HepG2 (cell line): ENCODE data around the gene COX14. TPM values are rescaled to one million over a fixed set of nuclear protein-coding genes. Genes with fewer than 3 reads are reported as not detected.

Experiments
- ATAC-seq: fragments of 200-7000 bp; cut with Tn5 transposase; 3 replicates; pipeline ENCODE4 v1.9.1; 2020; ENCODE audit warnings: mild to moderate bottlenecking, moderate library complexity
- BruUV-seq: library from RNA; stranded (reverse); fragments of 400-500 nt; replicated peaks from 2 replicates; lab custom pipeline; 2021; lab: Mats Ljungman, UMichigan
- CTCF ChIA-PET: fragments of 300-600 bp; formaldehyde crosslinking; extraction: SDS; loops from one replicate; lab custom pipeline; 2021; ENCODE audit warnings: low total read pairs, inconsistent platforms, low intra/inter-chr PET ratio; lab: Yijun Ruan, JAX
- POLR2A ChIA-PET: fragments of 350-600 bp; sonication (Branson Sonifier 250); formaldehyde crosslinking; loops from one replicate; lab custom pipeline; 2020; ENCODE audit warnings: antibody characterized with exemption, inconsistent platforms; lab: Yijun Ruan, JAX
- DNase-seq: peaks from one replicate; pipeline ENCODE4 v3.0.0-alpha.2; 2015; ENCODE audit warnings: low spot score
- FAIRE-seq: peaks from 3 replicates; lab custom pipeline; 2011; peaks lifted over from hg19 to GRCh38; lab: Jason Lieb, UNC
- H2AFZ ChIP-seq: one replicate; pipeline ENCODE4 v1.6.1; 2011; ENCODE audit warnings: low read length, inconsistent platforms
- H3K27ac ChIP-seq: fragments of 300-600 bp; 3 replicates; pipeline ENCODE4 v1.8.0; 2011; ENCODE audit warnings: mixed run types, mild to moderate bottlenecking, mixed read lengths, low read length, inconsistent platforms; ENCODE audit not compliant: insufficient read depth; ENCODE audit errors: extremely low read length
- H3K27me3 ChIP-seq, 2 experiments: fragments of 200-600 bp in 1 of 2; 2 replicates in 1 of 2; 3 replicates in 1 of 2; pipeline versions ENCODE4 v1.6.0 to v1.8.0; 2011; ENCODE audit warnings: low read length in 2 of 2, mild to moderate bottlenecking in 2 of 2, moderate library complexity in 2 of 2, inconsistent platforms in 1 of 2; ENCODE audit not compliant: insufficient read depth in 2 of 2, control insufficient read depth in 1 of 2
- H3K36me3 ChIP-seq, 2 experiments: fragments of 200-600 bp in 1 of 2; replicated peaks in 1 of 2; 2 replicates in 1 of 2; 3 replicates in 1 of 2; pipeline versions ENCODE4 v1.5.1 to v1.8.0; 2011; ENCODE audit warnings: low read length in 2 of 2, inconsistent platforms in 1 of 2; ENCODE audit not compliant: insufficient read depth in 2 of 2, control insufficient read depth in 1 of 2
- H3K4me1 ChIP-seq: 2 replicates; pipeline ENCODE4 v1.5.1; 2012; ENCODE audit warnings: low read length, inconsistent platforms; ENCODE audit not compliant: insufficient read depth
- H3K4me2 ChIP-seq: 2 replicates; pipeline ENCODE4 v1.6.0; 2011; ENCODE audit warnings: low read depth, low read length, inconsistent platforms
- H3K4me3 ChIP-seq, 3 experiments: fragments of 200-600 bp in 1 of 3; sonication (generic), shearing (Covaris generic) in 1 of 3; replicated peaks in 1 of 3; 2 replicates each; pipeline ENCODE4 v1.5.1; 2011 to 2016; ENCODE audit warnings: low read length in 3 of 3, inconsistent platforms in 2 of 3, low read depth in 2 of 3, mild to moderate bottlenecking in 2 of 3, control low read depth in 1 of 3, mixed read lengths in 1 of 3; ENCODE audit not compliant: insufficient read depth in 1 of 3
- H3K79me2 ChIP-seq: one replicate; pipeline ENCODE4 v1.6.1; 2011; ENCODE audit warnings: low read length, inconsistent platforms; ENCODE audit not compliant: insufficient read depth
- H3K9ac ChIP-seq: 2 replicates; pipeline ENCODE4 v1.6.0; 2011; ENCODE audit warnings: mild to moderate bottlenecking, low read depth, low read length, inconsistent platforms; ENCODE audit not compliant: insufficient read depth
- H3K9me3 ChIP-seq: 2 replicates; pipeline ENCODE4 v1.5.1; 2012; ENCODE audit warnings: mild to moderate bottlenecking, low read length
- H4K20me1 ChIP-seq: 2 replicates; pipeline ENCODE4 v1.6.0; 2011; ENCODE audit warnings: inconsistent platforms, mild to moderate bottlenecking, low read length, moderate library complexity; ENCODE audit not compliant: insufficient read depth
- ARHGAP35 ChIP-seq: sonication (generic); formaldehyde crosslinking; IDR thresholded peaks from 2 replicates; pipeline ENCODE4 v1.9.0; 2022; ENCODE audit warnings: mild to moderate bottlenecking, inconsistent platforms, moderate library complexity, missing genetic modification reagents, borderline replicate concordance
- ESRRA ChIP-seq: sonication (generic); formaldehyde crosslinking; IDR thresholded peaks from 2 replicates; pipeline ENCODE4 v1.5.1; 2020; ENCODE audit warnings: mild to moderate bottlenecking, low read depth, missing genetic modification reagents
- RAD51 ChIP-seq: fragments of 450-650 bp; IDR thresholded peaks from 2 replicates; pipeline ENCODE4 v1.6.1; 2016; ENCODE audit warnings: borderline replicate concordance
- SMC3 ChIP-seq: IDR thresholded peaks from 2 replicates; pipeline ENCODE4 v1.6.1; 2011; ENCODE audit warnings: low read length, improper control_type of control experiment
- SRF ChIP-seq: IDR thresholded peaks from 2 replicates; pipeline ENCODE4 v1.6.1; 2011; ENCODE audit warnings: mild to moderate bottlenecking, low read depth, low read length, moderate library complexity
- SSRP1 ChIP-seq: IDR thresholded peaks from 2 replicates; pipeline ENCODE4 v1.6.1; 2016; ENCODE audit warnings: control low read depth
- ZNF282 ChIP-seq: fragments of 450-650 bp; IDR thresholded peaks from 2 replicates; pipeline ENCODE4 v1.6.1; 2018; ENCODE audit not compliant: partially characterized antibody
- ZNF672 ChIP-seq: sonication (generic); formaldehyde crosslinking; IDR thresholded peaks from 2 replicates; pipeline ENCODE4 v1.8.1; 2022; ENCODE audit warnings: missing genetic modification reagents
- ZNF781 ChIP-seq: sonication (generic); formaldehyde crosslinking; IDR thresholded peaks from 2 replicates; pipeline ENCODE4 v1.5.1; 2020; ENCODE audit warnings: borderline replicate concordance, mild to moderate bottlenecking, missing genetic modification reagents; ENCODE audit errors: not compliant biosample characterization
- WGBS: methylation state at CpG from one replicate; pipeline ENCODE4 v1.1.6; 2017; ENCODE audit warnings: low lambda C conversion rate; 5-methylcytosine and 5-hydroxymethylcytosine counted together
- in situ Hi-C: cut with HindIII; loops from 2 replicates; pipeline ENCODE4 v1.10.0; 2017; ENCODE audit warnings: low pct_unique_long_range_greater_than_20kb; ENCODE audit not compliant: extremely low pct_ligation_motif_present
- intact Hi-C: fragments of 100-400 bp; cut with micrococcal nuclease; formaldehyde crosslinking; loops from one replicate; pipeline ENCODE4 v1.10.0; 2022; ENCODE audit not compliant: unreplicated experiment
- polyA plus RNA-seq, 8 experiments: library from polyadenylated mRNA; depleted of rRNA in 3 of 8; stranded (reverse) in 7 of 8; unstranded in 1 of 8; fragments of >200 nt; fragmentation: Illumina TruSeq in 4 of 8; extraction: Trizol in 4 of 8; gene quantifications; 2 replicates each; pipeline versions ENCODE4 v1.2.1 to v1.2.3, GENCODE V29; 2011 to 2016; ENCODE audit warnings: low read depth in 4 of 8, missing spikeins in 1 of 8, mixed read lengths in 1 of 8; ENCODE audit not compliant: insufficient read depth in 1 of 8
- total RNA-seq, 5 experiments: library from RNA; depleted of rRNA; stranded (reverse); fragments of >200 nt; fragmentation: Illumina TruSeq; extraction: Trizol; gene quantifications; 2 replicates each; pipeline ENCODE4 v1.2.3, GENCODE V29; 2016; ENCODE audit warnings: low read depth in 1 of 5
- TF ChIP-seq, protein P1 (sequence below): sonication (generic); formaldehyde crosslinking; IDR thresholded peaks from 2 replicates; pipeline ENCODE4 v1.8.0; 2022; ENCODE audit warnings: mild to moderate bottlenecking, missing genetic modification reagents
- TF ChIP-seq, protein P2 (sequence below): sonication (generic); formaldehyde crosslinking; IDR thresholded peaks from 2 replicates; pipeline ENCODE4 v1.8.0; 2022; ENCODE audit warnings: mild to moderate bottlenecking, missing genetic modification reagents; ENCODE audit not compliant: insufficient replicate concordance
- TF ChIP-seq, protein P3 (sequence below): sonication (generic); formaldehyde crosslinking; IDR thresholded peaks from 2 replicates; pipeline ENCODE4 v1.9.0; 2021; ENCODE audit warnings: missing genetic modification reagents, borderline replicate concordance
- TF ChIP-seq, protein P4 (sequence below): sonication (generic); formaldehyde crosslinking; IDR thresholded peaks from 2 replicates; pipeline ENCODE4 v1.4.0; 2020; ENCODE audit warnings: missing genetic modification reagents, mild to moderate bottlenecking, borderline replicate concordance
- TF ChIP-seq, protein P5 (sequence below): IDR thresholded peaks from 2 replicates; pipeline ENCODE4 v1.6.1; 2016; ENCODE audit warnings: low read depth

The COX14 gene
- total and polyA plus RNA-seq, 2 of the 13 experiments (the other 11 are each of a cell fraction or from before 2014, with no cell fraction given) = 53.0 to 71.6 TPM

DNA sequence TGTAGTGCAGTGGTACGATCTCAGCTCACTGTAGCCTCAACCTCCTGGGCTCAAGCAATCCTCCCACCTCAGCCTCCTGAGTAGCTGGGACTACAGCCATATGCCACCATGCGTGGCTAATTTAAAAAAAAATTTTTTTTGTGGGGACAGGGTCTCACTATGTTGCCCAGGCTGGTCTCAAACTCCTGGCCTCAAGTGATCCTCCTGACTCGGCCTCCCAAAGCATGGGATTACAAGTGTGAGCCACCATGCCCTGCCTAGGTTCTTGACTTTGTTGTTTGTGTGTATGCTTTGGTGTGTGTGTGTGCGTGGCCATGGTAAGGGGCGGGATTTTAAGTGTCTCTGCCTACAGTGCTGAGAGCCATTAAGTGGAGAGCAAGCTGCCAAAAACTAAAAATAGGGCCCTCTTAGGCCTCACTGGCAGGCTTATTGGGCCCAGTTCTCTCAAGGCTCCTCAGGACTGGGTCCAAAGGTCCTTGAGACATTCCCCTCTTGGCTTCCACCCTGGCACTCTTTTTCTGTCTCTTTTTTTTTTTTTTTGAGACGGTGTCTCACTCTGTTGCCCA lies 5.1 kb downstream of the COX14 start:
- in situ Hi-C loops = no loop called here
- no peaks in the 10 kb centered on the region; a peak in 1 of 5 replicates for H3K27me3 ChIP-seq
- H3K9ac ChIP-seq = no peak overlapping the region
- no TSS peak for BruUV-seq
- 91% methylated on average over 5 of the region's 6 CpGs for WGBS
- ATAC-seq (no peak), DNase-seq (no peak), FAIRE-seq (no peak)
- no peaks in the 10 kb centered on the region for H3K9me3 ChIP-seq
- no peaks in the 10 kb centered on the region for H4K20me1 ChIP-seq
- peaks cover 3 to 25% of the 10 kb centered on the region in 2 experiments; a peak in 4 of 5 replicates for H3K36me3 ChIP-seq
- 0 out of 2 replicates have a peak, but pooled peaks cover 12% of the 10 kb centered on the region for H3K4me1 ChIP-seq
- ChIA-PET POLR2A (interaction anchor here (0.9 to 1.5 kb wide), 3 partner anchors 9 to 32 kb away, joined by 3 to 5 read pairs (median 4); partner anchors contain the start of genes GPD1 and SMARCD1), CTCF (no interaction called here)
- no peak overlapping the region for H3K4me2 ChIP-seq
- intact Hi-C loops = no loop called here
- no peak overlapping the region for H3K27ac ChIP-seq
- H3K4me3 ChIP-seq = no peak overlapping the region
- no peak overlapping the region for H2AFZ ChIP-seq
- peaks cover 20% of the 10 kb centered on the region for H3K79me2 ChIP-seq
- TF ChIP-seq, protein P1, sequence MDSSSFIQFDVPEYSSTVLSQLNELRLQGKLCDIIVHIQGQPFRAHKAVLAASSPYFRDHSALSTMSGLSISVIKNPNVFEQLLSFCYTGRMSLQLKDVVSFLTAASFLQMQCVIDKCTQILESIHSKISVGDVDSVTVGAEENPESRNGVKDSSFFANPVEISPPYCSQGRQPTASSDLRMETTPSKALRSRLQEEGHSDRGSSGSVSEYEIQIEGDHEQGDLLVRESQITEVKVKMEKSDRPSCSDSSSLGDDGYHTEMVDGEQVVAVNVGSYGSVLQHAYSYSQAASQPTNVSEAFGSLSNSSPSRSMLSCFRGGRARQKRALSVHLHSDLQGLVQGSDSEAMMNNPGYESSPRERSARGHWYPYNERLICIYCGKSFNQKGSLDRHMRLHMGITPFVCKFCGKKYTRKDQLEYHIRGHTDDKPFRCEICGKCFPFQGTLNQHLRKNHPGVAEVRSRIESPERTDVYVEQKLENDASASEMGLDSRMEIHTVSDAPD = no peak
- no peak for TF ChIP-seq ZNF672 (CRISPR knock-in tag)
- TF ChIP-seq ZNF282 = no peak
- TF ChIP-seq SRF = no peak
- no peak for TF ChIP-seq SSRP1 (CRISPR knock-in tag)
- TF ChIP-seq, protein P2, sequence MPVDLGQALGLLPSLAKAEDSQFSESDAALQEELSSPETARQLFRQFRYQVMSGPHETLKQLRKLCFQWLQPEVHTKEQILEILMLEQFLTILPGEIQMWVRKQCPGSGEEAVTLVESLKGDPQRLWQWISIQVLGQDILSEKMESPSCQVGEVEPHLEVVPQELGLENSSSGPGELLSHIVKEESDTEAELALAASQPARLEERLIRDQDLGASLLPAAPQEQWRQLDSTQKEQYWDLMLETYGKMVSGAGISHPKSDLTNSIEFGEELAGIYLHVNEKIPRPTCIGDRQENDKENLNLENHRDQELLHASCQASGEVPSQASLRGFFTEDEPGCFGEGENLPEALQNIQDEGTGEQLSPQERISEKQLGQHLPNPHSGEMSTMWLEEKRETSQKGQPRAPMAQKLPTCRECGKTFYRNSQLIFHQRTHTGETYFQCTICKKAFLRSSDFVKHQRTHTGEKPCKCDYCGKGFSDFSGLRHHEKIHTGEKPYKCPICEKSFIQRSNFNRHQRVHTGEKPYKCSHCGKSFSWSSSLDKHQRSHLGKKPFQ (CRISPR knock-in tag) = no peak
- TF ChIP-seq ESRRA (CRISPR knock-in tag) = no peak
- no peak for TF ChIP-seq SMC3
- TF ChIP-seq, protein P3, sequence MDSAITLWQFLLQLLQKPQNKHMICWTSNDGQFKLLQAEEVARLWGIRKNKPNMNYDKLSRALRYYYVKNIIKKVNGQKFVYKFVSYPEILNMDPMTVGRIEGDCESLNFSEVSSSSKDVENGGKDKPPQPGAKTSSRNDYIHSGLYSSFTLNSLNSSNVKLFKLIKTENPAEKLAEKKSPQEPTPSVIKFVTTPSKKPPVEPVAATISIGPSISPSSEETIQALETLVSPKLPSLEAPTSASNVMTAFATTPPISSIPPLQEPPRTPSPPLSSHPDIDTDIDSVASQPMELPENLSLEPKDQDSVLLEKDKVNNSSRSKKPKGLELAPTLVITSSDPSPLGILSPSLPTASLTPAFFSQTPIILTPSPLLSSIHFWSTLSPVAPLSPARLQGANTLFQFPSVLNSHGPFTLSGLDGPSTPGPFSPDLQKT (CRISPR knock-in tag) = no peak
- no peak for TF ChIP-seq ZNF781
- TF ChIP-seq, protein P4, sequence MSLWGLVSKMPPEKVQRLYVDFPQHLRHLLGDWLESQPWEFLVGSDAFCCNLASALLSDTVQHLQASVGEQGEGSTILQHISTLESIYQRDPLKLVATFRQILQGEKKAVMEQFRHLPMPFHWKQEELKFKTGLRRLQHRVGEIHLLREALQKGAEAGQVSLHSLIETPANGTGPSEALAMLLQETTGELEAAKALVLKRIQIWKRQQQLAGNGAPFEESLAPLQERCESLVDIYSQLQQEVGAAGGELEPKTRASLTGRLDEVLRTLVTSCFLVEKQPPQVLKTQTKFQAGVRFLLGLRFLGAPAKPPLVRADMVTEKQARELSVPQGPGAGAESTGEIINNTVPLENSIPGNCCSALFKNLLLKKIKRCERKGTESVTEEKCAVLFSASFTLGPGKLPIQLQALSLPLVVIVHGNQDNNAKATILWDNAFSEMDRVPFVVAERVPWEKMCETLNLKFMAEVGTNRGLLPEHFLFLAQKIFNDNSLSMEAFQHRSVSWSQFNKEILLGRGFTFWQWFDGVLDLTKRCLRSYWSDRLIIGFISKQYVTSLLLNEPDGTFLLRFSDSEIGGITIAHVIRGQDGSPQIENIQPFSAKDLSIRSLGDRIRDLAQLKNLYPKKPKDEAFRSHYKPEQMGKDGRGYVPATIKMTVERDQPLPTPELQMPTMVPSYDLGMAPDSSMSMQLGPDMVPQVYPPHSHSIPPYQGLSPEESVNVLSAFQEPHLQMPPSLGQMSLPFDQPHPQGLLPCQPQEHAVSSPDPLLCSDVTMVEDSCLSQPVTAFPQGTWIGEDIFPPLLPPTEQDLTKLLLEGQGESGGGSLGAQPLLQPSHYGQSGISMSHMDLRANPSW = no peak
- no peak for TF ChIP-seq RAD51
- TF ChIP-seq ARHGAP35 (CRISPR knock-in tag) = no peak
- TF ChIP-seq, protein P5, sequence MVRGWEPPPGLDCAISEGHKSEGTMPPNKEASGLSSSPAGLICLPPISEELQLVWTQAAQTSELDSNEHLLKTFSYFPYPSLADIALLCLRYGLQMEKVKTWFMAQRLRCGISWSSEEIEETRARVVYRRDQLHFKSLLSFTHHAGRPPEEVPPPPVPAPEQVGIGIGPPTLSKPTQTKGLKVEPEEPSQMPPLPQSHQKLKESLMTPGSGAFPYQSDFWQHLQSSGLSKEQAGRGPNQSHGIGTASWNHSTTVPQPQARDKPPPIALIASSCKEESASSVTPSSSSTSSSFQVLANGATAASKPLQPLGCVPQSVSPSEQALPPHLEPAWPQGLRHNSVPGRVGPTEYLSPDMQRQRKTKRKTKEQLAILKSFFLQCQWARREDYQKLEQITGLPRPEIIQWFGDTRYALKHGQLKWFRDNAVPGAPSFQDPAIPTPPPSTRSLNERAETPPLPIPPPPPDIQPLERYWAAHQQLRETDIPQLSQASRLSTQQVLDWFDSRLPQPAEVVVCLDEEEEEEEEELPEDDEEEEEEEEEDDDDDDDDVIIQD (CRISPR knock-in tag) = no peak
